Liver (tissue), 3 donors: Measurements from ENCODE around the gene OLFML2B.

Source experiments
- GABPA ChIP-seq, 2 donors: IDR thresholded peaks in 1 of 2; conservative IDR thresholded peaks in 1 of 2; 2 replicates each; pipeline ENCODE4 v1.6.1; 2016; ENCODE audit warnings: antibody characterized with exemption in 2 of 2, mild to moderate bottlenecking in 1 of 2, moderate library complexity in 1 of 2
- HNF4A ChIP-seq, 2 donors: conservative IDR thresholded peaks; 2 replicates each; pipeline ENCODE4 v1.6.1; 2016; ENCODE audit warnings: antibody characterized with exemption in 2 of 2, mild to moderate bottlenecking in 2 of 2
- HNF4G ChIP-seq: IDR thresholded peaks from 2 replicates; pipeline ENCODE4 v1.6.1; 2016; ENCODE audit warnings: antibody characterized with exemption
- RAD21 ChIP-seq, 2 donors: IDR thresholded peaks; 2 replicates each; pipeline ENCODE4 v1.6.1; 2016; ENCODE audit warnings: antibody characterized with exemption in 2 of 2, mild to moderate bottlenecking in 2 of 2
- SP1 ChIP-seq: IDR thresholded peaks from 2 replicates; pipeline ENCODE4 v1.6.1; 2018; ENCODE audit warnings: antibody characterized with exemption, mild to moderate bottlenecking
- TF ChIP-seq, protein P1 (sequence below): fragments of 150-350 bp; IDR thresholded peaks from 2 replicates; pipeline ENCODE4 v1.5.1; 2017; ENCODE audit warnings: improper control_type of control experiment, low read depth, low read length; ENCODE audit not compliant: missing input control
- TF ChIP-seq, protein P2 (sequence below): IDR thresholded peaks from 2 replicates; pipeline ENCODE4 v1.6.1; 2016; ENCODE audit warnings: antibody characterized with exemption
- donor health status: healthy.
- donor health status: healthy.

DNA sequence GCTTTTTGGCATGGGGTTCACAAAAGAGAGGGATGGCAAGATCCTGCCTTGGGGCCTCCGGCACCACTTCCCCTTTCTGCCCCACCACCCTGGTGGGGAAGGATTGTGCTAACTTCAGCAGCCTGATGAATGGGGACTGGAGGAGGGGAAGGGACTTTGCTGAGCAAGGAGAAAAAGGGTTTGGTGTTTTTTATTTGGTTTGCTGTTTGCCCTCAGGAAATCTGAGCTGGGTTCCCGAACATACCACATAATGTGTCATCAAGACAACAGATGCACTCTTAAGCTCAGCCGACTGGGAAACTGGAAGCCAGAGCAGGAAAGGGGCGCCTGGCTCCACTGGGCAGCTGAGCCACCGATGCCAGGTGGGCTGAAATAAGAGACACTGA is 19.8 kb downstream of the OLFML2B start:
- TF ChIP-seq, protein P1, sequence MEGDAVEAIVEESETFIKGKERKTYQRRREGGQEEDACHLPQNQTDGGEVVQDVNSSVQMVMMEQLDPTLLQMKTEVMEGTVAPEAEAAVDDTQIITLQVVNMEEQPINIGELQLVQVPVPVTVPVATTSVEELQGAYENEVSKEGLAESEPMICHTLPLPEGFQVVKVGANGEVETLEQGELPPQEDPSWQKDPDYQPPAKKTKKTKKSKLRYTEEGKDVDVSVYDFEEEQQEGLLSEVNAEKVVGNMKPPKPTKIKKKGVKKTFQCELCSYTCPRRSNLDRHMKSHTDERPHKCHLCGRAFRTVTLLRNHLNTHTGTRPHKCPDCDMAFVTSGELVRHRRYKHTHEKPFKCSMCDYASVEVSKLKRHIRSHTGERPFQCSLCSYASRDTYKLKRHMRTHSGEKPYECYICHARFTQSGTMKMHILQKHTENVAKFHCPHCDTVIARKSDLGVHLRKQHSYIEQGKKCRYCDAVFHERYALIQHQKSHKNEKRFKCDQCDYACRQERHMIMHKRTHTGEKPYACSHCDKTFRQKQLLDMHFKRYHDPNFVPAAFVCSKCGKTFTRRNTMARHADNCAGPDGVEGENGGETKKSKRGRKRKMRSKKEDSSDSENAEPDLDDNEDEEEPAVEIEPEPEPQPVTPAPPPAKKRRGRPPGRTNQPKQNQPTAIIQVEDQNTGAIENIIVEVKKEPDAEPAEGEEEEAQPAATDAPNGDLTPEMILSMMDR, result no peak
- TF ChIP-seq, protein P2, sequence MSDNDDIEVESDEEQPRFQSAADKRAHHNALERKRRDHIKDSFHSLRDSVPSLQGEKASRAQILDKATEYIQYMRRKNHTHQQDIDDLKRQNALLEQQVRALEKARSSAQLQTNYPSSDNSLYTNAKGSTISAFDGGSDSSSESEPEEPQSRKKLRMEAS, result no peak
- TF ChIP-seq HNF4A (conservative IDR thresholded peaks at IDR 0.05), result no peak
- no peak for TF ChIP-seq GABPA (IDR thresholded peaks at IDR 0.05 in 1 of 2, conservative IDR thresholded peaks at IDR 0.05 in 1 of 2)
- TF ChIP-seq HNF4G, result no peak
- TF ChIP-seq SP1, result no peak
- no peak for TF ChIP-seq RAD21 (IDR thresholded peaks at IDR 0.05)
